H1 (cell line): ENCODE measurements around the gene KIF25. TPM values are rescaled to one million over a fixed set of nuclear protein-coding genes. Genes with fewer than 3 reads are reported as not detected.

Source experiments
- CTCF ChIA-PET: fragments of 300-600 bp; sonication (Branson Sonifier 250); formaldehyde crosslinking; loops from one replicate; lab custom pipeline; 2021; ENCODE audit not compliant: partially characterized antibody; lab: Charles Lee
- POLR2A ChIA-PET: fragments of 300-600 bp; sonication (Branson Sonifier 250); formaldehyde crosslinking; loops from one replicate; lab custom pipeline; 2021; ENCODE audit warnings: inconsistent platforms; ENCODE audit not compliant: partially characterized antibody; lab: Charles Lee
- DNase-seq, 2 experiments: peaks; one replicate each; pipeline versions ENCODE4 v3.0.0 to v3.0.0-alpha.2; 2010 to 2022; ENCODE audit warnings: low spot score in 2 of 2, low read depth in 1 of 2, mixed read lengths in 1 of 2
- FAIRE-seq: peaks from 2 replicates; lab custom pipeline; 2011; peaks lifted over from hg19 to GRCh38; lab: Jason Lieb, UNC
- H2AFZ ChIP-seq: 2 replicates; pipeline ENCODE4 v1.8.1; 2012; ENCODE audit warnings: low read length, inconsistent platforms
- H2AK5ac ChIP-seq: 2 replicates; pipeline ENCODE4 v1.6.1; 2013; ENCODE audit warnings: low read depth, low read length
- H2BK120ac ChIP-seq: replicated peaks from 2 replicates; pipeline ENCODE3; 2013; ENCODE audit warnings: low read depth, low read length, inconsistent platforms
- H2BK12ac ChIP-seq: 2 replicates; pipeline ENCODE4 v1.6.1; 2013; ENCODE audit warnings: low read depth, low read length
- H2BK15ac ChIP-seq: 2 replicates; pipeline ENCODE4 v1.6.1; 2013; ENCODE audit warnings: low read length
- H2BK20ac ChIP-seq: 2 replicates; pipeline ENCODE4 v1.6.1; 2013; ENCODE audit warnings: low read length
- H2BK5ac ChIP-seq: 2 replicates; pipeline ENCODE4 v1.6.1; 2013; ENCODE audit warnings: low read depth, low read length
- H3K14ac ChIP-seq: 2 replicates; pipeline ENCODE4 v1.6.1; 2013; ENCODE audit warnings: inconsistent platforms; ENCODE audit not compliant: insufficient read length
- H3K18ac ChIP-seq: 2 replicates; pipeline ENCODE4 v1.6.1; 2013; ENCODE audit warnings: low read length; ENCODE audit errors: extremely low read depth
- H3K23ac ChIP-seq: 2 replicates; pipeline ENCODE4 v1.6.1; 2013; ENCODE audit warnings: inconsistent platforms; ENCODE audit not compliant: insufficient read length
- H3K23me2 ChIP-seq: 2 replicates; pipeline ENCODE4 v1.6.1; 2013; ENCODE audit warnings: low read depth, low read length
- H3K27ac ChIP-seq: 2 replicates; pipeline ENCODE4 v1.6.1; 2011; ENCODE audit warnings: low read depth, low read length, inconsistent platforms
- H3K27me3 ChIP-seq, 4 experiments: replicated peaks in 1 of 4; 1 replicate in 1 of 4; 2 replicates in 3 of 4; pipeline versions ENCODE4 v1.6.1 to v1.8.1; 2011 to 2013; ENCODE audit warnings: low read length in 3 of 4, mild to moderate bottlenecking in 3 of 4, inconsistent platforms in 2 of 4, mixed read lengths in 2 of 4, moderate library complexity in 1 of 4; ENCODE audit not compliant: control insufficient read depth in 3 of 4, insufficient read depth in 3 of 4; ENCODE audit errors: extremely low read depth in 1 of 4
- H3K36me3 ChIP-seq, 4 experiments: 2 replicates each; pipeline versions ENCODE4 v1.6.1 to v1.8.1; 2011 to 2013; ENCODE audit warnings: mild to moderate bottlenecking in 4 of 4, low read length in 3 of 4, moderate library complexity in 2 of 4, control low read depth in 1 of 4, inconsistent platforms in 1 of 4; ENCODE audit not compliant: insufficient read depth in 4 of 4, control insufficient read depth in 2 of 4
- H3K4ac ChIP-seq: replicated peaks from 2 replicates; pipeline ENCODE3; 2013; ENCODE audit warnings: low read length, low read depth, mixed read lengths, inconsistent platforms; ENCODE audit not compliant: insufficient read length
- H3K4me1 ChIP-seq, 4 experiments: replicated peaks in 1 of 4; 1 replicate in 1 of 4; 2 replicates in 3 of 4; pipeline versions ENCODE4 v1.6.1 to v1.8.1; 2011 to 2013; ENCODE audit warnings: low read length in 3 of 4, inconsistent platforms in 2 of 4, mixed read lengths in 1 of 4; ENCODE audit not compliant: insufficient read depth in 4 of 4, control insufficient read depth in 3 of 4
- H3K4me2 ChIP-seq, 2 experiments: 2 replicates each; pipeline versions ENCODE4 v1.6.1 to v1.8.1; 2011 to 2013; ENCODE audit warnings: low read depth in 2 of 2, low read length in 2 of 2, control low read depth in 1 of 2, inconsistent platforms in 1 of 2, mild to moderate bottlenecking in 1 of 2; ENCODE audit not compliant: insufficient read depth in 1 of 2
- H3K4me3 ChIP-seq, 4 experiments: fragments of 200-600, 300-600 bp in 1 of 4; sonication (generic), shearing (Covaris generic), sonication (Bioruptor Twin) in 1 of 4; 2 replicates each; pipeline versions ENCODE4 v1.5.1 to v1.8.1; 2011 to 2016; ENCODE audit warnings: low read length in 4 of 4, low read depth in 3 of 4, control low read depth in 2 of 4, inconsistent platforms in 2 of 4, mild to moderate bottlenecking in 2 of 4, mixed read lengths in 1 of 4, moderate library complexity in 1 of 4; ENCODE audit not compliant: insufficient read depth in 2 of 4; ENCODE audit errors: extremely low read depth in 1 of 4
- H3K56ac ChIP-seq: replicated peaks from 2 replicates; pipeline ENCODE3; 2013; ENCODE audit warnings: low read depth, mild to moderate bottlenecking, mixed read lengths, low read length, inconsistent platforms; ENCODE audit not compliant: insufficient read length
- H3K79me1 ChIP-seq: 2 replicates; pipeline ENCODE4 v1.6.1; 2013; ENCODE audit warnings: low read depth, low read length, control low read depth
- H3K79me2 ChIP-seq, 2 experiments: 2 replicates each; pipeline versions ENCODE4 v1.6.1 to v1.8.1; 2012 to 2013; ENCODE audit warnings: low read length in 2 of 2, mild to moderate bottlenecking in 2 of 2, inconsistent platforms in 1 of 2; ENCODE audit not compliant: insufficient read depth in 2 of 2, control insufficient read depth in 1 of 2
- H3K9ac ChIP-seq, 4 experiments: replicated peaks in 1 of 4; 1 replicate in 1 of 4; 2 replicates in 3 of 4; pipeline versions ENCODE4 v1.6.1 to v1.8.1; 2011 to 2013; ENCODE audit warnings: low read depth in 3 of 4, low read length in 3 of 4, control low read depth in 2 of 4, mild to moderate bottlenecking in 2 of 4, moderate library complexity in 2 of 4, inconsistent platforms in 1 of 4; ENCODE audit errors: extremely low read depth in 1 of 4
- H3K9me3 ChIP-seq, 2 experiments: 2 replicates each; pipeline versions ENCODE4 v1.6.1 to v1.8.1; 2012 to 2013; ENCODE audit warnings: mild to moderate bottlenecking in 2 of 2, moderate library complexity in 2 of 2, control low read depth in 1 of 2, inconsistent platforms in 1 of 2, low read depth in 1 of 2, low read length in 1 of 2, mixed read lengths in 1 of 2; ENCODE audit not compliant: insufficient read depth in 2 of 2
- H4K20me1 ChIP-seq, 2 experiments: replicated peaks in 1 of 2; 2 replicates each; pipeline versions ENCODE3 to v1.8.1; 2011 to 2013; ENCODE audit warnings: inconsistent platforms in 2 of 2, low read length in 2 of 2, mild to moderate bottlenecking in 1 of 2; ENCODE audit not compliant: insufficient read depth in 2 of 2, control insufficient read depth in 1 of 2
- H4K5ac ChIP-seq: 2 replicates; pipeline ENCODE4 v1.6.1; 2013; ENCODE audit warnings: low read length, low read depth, mixed read lengths, inconsistent platforms; ENCODE audit not compliant: insufficient read length
- H4K8ac ChIP-seq: 2 replicates; pipeline ENCODE4 v1.8.0; 2013; ENCODE audit warnings: mild to moderate bottlenecking, moderate library complexity, low read length, inconsistent platforms; ENCODE audit not compliant: insufficient read depth; ENCODE audit errors: extremely low read depth
- H4K91ac ChIP-seq: replicated peaks from 2 replicates; pipeline ENCODE3; 2013; ENCODE audit warnings: low read length, mixed read lengths, inconsistent platforms; ENCODE audit not compliant: insufficient read length
- BACH1 ChIP-seq: IDR thresholded peaks from 2 replicates; pipeline ENCODE4 v1.6.1; 2012; ENCODE audit warnings: low read length, improper control_type of control experiment
- RAD21 ChIP-seq, 2 experiments: IDR thresholded peaks in 1 of 2; conservative IDR thresholded peaks in 1 of 2; 2 replicates each; pipeline ENCODE4 v1.6.1; 2011; ENCODE audit warnings: low read depth in 2 of 2, low read length in 2 of 2, improper control_type of control experiment in 1 of 2, inconsistent platforms in 1 of 2, mild to moderate bottlenecking in 1 of 2, moderate library complexity in 1 of 2
- RFX5 ChIP-seq: IDR thresholded peaks from 2 replicates; pipeline ENCODE4 v1.6.1; 2011; ENCODE audit warnings: low read depth, low read length, improper control_type of control experiment, borderline replicate concordance
- SIN3A ChIP-seq, 2 experiments: IDR thresholded peaks in 1 of 2; conservative IDR thresholded peaks in 1 of 2; 2 replicates each; pipeline ENCODE4 v1.6.1; 2011 to 2012; ENCODE audit warnings: low read length in 2 of 2, improper control_type of control experiment in 1 of 2, low read depth in 1 of 2, mild to moderate bottlenecking in 1 of 2
- WGBS, 2 experiments: shearing (Covaris generic) in 1 of 2; methylation state at CpG; one replicate each; pipeline versions ENCODE4 v1.1.6 to v1.1.7; 2013 to 2015; ENCODE audit warnings: low lambda C conversion rate in 2 of 2, mixed read lengths in 2 of 2, inconsistent platforms in 1 of 2, low coverage in 1 of 2, missing lambda C conversion rate in 1 of 2; ENCODE audit not compliant: insufficient replicate concordance in 2 of 2, insufficient coverage in 1 of 2, insufficient read length in 1 of 2; ENCODE audit errors: extremely low coverage in 1 of 2, missing lambda C conversion rate in 1 of 2; 5-methylcytosine and 5-hydroxymethylcytosine counted together
- polyA plus RNA-seq, 7 experiments: library from polyadenylated mRNA; depleted of rRNA in 3 of 7; stranded (reverse) in 5 of 7; unstranded in 2 of 7; fragments of >200 nt in 5 of 7; fragments of 200-250 nt in 2 of 7; gene quantifications; 1 replicate in 5 of 7; 2 replicates in 1 of 7; 4 replicates in 1 of 7; pipeline versions ENCODE4 v1.2.1 to v1.2.3, GENCODE V29; 2011 to 2013; ENCODE audit warnings: missing spikeins in 2 of 7, mixed read lengths in 2 of 7
- total RNA-seq: library from RNA; stranded (reverse); fragmentation: NEBNext Ultra II Directional; extraction: Animal tissue kit (Norgen Biotek cat#: 25700); gene quantifications from 2 replicates; pipeline ENCODE4 v1.2.1, GENCODE V29; 2021

Gene KIF25
- total and polyA plus RNA-seq, 2 of the 8 experiments (the other 6 are each of a cell fraction or from before 2014, with no cell fraction given), result 1.5 to 2.0 TPM

- no peak overlapping the region for H3K9ac ChIP-seq
- no peak for TF ChIP-seq RAD21 (IDR thresholded peaks at IDR 0.05 in 1 of 2, conservative IDR thresholded peaks at IDR 0.05 in 1 of 2; ENCODE audit: low read depth in 2 of 2, low read length in 2 of 2)
- no peak for TF ChIP-seq SIN3A (conservative IDR thresholded peaks at IDR 0.05 in 1 of 2, IDR thresholded peaks at IDR 0.05 in 1 of 2; ENCODE audit: low read depth in 1 of 2, low read length in 2 of 2)
- TF ChIP-seq RFX5, result no peak
- TF ChIP-seq BACH1, result no peak
- CTCF ChIA-PET, result interaction anchor here (1.0 to 6.1 kb wide), 7 partner anchors 10 to 100 kb away, joined by 3 to 32 read pairs (median 5); partner anchors contain the start of gene FRMD1
- H4K8ac ChIP-seq, result no peak overlapping the region
- H3K4me2 ChIP-seq, result no peak overlapping the region
- no peak overlapping the region for H3K18ac ChIP-seq
- no peak for DNase-seq
- no peak overlapping the region for H2BK5ac ChIP-seq
- no peak overlapping the region for H3K56ac ChIP-seq
- POLR2A ChIA-PET, result no interaction called here
- no peak overlapping the region for H2AK5ac ChIP-seq
- H2BK12ac ChIP-seq, result no peak overlapping the region
- H2BK15ac ChIP-seq, result no peak overlapping the region
- H3K23ac ChIP-seq, result no peak overlapping the region
- no peak for FAIRE-seq
- no peaks in the 10 kb centered on the region for H3K79me1 ChIP-seq
- peaks cover 0 to 3% (median 1%) of the 10 kb centered on the region in 4 experiments; a peak in 2 of 7 replicates for H3K4me1 ChIP-seq
- no peak overlapping the region for H3K14ac ChIP-seq
- H3K4ac ChIP-seq, result no peak overlapping the region
- H3K79me2 ChIP-seq, result no peaks in the 10 kb centered on the region
- no peak overlapping the region for H3K27ac ChIP-seq
- H3K23me2 ChIP-seq, result no peaks in the 10 kb centered on the region
- H4K20me1 ChIP-seq, result no peaks in the 10 kb centered on the region
- H4K91ac ChIP-seq, result no peak overlapping the region
- H2BK120ac ChIP-seq, result no peak overlapping the region
- H4K5ac ChIP-seq, result no peak overlapping the region
- no peak overlapping the region for H2AFZ ChIP-seq
- no peaks in the 10 kb centered on the region for H3K27me3 ChIP-seq
- no peak overlapping the region for H2BK20ac ChIP-seq
- H3K9me3 ChIP-seq, result no peaks in the 10 kb centered on the region
- 92% methylated on average over 18 of the region's 24 CpGs; no CpG with 5 or more reads in 1 of the 2 experiments for WGBS, 2 experiments
- H3K4me3 ChIP-seq, result no peak overlapping the region
- H3K36me3 ChIP-seq, result no peaks in the 10 kb centered on the region
These were observed 69.7 kb downstream of the KIF25 start for GRCh38 chr6:168067081-168067759.
